Measurements from ENCODE around the gene KLHL29. TPM values are rescaled to one million over a fixed set of nuclear protein-coding genes. Genes with fewer than 3 reads are reported as not detected.

The KLHL29 gene
- total RNA-seq, 2 experiments from 2014 or later = 0.88 to 0.99 TPM

- CTCF ChIA-PET = no interaction called here
- POLR2A ChIA-PET = interaction anchor here (0.6 kb wide), 1 partner anchor 50 kb away, joined by 4 read pairs; no protein-coding TSS in a partner anchor
- Mint-ChIP-seq H3K4me1 (ENCODE audit: low read depth) (no peaks in the 10 kb centered on the region), H3K27ac (no peak overlapping the region), H3K27me3 (no peaks in the 10 kb centered on the region), H3K9me3 (no peaks in the 10 kb centered on the region), H3K36me3 (no peaks in the 10 kb centered on the region), H3K4me3 (no peak overlapping the region)
- no peak for DNase-seq
- intact Hi-C loops (cut with micrococcal nuclease) = no loop called here
These were observed 309.4 kb downstream of the KLHL29 start for GRCh38 chr2:23694058-23695045.

GRCh38 chr2:23695214-23695889 lies 310.4 kb downstream of the KLHL29 start:
- H3K9me3 Mint-ChIP-seq = no peaks in the 10 kb centered on the region
- POLR2A ChIA-PET = interaction anchor here (0.6 kb wide), 1 partner anchor 48 kb away, joined by 4 read pairs; no protein-coding TSS in a partner anchor
- H3K27me3 Mint-ChIP-seq = no peaks in the 10 kb centered on the region
- H3K36me3 Mint-ChIP-seq = no peaks in the 10 kb centered on the region
- no peak for DNase-seq
- H3K4me3 Mint-ChIP-seq = no peak overlapping the region
- H3K4me1 Mint-ChIP-seq (ENCODE audit: low read depth) = no peaks in the 10 kb centered on the region
- no peak overlapping the region for H3K27ac Mint-ChIP-seq
- CTCF ChIA-PET = no interaction called here
- intact Hi-C loops (cut with micrococcal nuclease) = no loop called here

- H3K27me3 Mint-ChIP-seq = no peaks in the 10 kb centered on the region
- H3K36me3 Mint-ChIP-seq = no peaks in the 10 kb centered on the region
- no peak for DNase-seq
- POLR2A ChIA-PET = no interaction called here
- no peaks in the 10 kb centered on the region for H3K4me1 Mint-ChIP-seq (ENCODE audit: low read depth)
- intact Hi-C loops (cut with micrococcal nuclease) = no loop called here
- no peaks in the 10 kb centered on the region for H3K9me3 Mint-ChIP-seq
- H3K27ac Mint-ChIP-seq = no peak overlapping the region
- no peak overlapping the region for H3K4me3 Mint-ChIP-seq
- CTCF ChIA-PET = no interaction called here
These were observed 311.1 kb downstream of the KLHL29 start for GRCh38 chr2:23695890-23696751.

GRCh38 chr2:23696752-23697045 lies 311.7 kb downstream of the KLHL29 start:
- ChIA-PET POLR2A (no interaction called here), CTCF (no interaction called here)
- no peak overlapping the region for H3K4me3 Mint-ChIP-seq
- H3K9me3 Mint-ChIP-seq = no peaks in the 10 kb centered on the region
- DNase-seq = no peak
- no peaks in the 10 kb centered on the region for H3K4me1 Mint-ChIP-seq (ENCODE audit: low read depth)
- H3K36me3 Mint-ChIP-seq = no peaks in the 10 kb centered on the region
- intact Hi-C loops (cut with micrococcal nuclease) = no loop called here
- H3K27ac Mint-ChIP-seq = no peak overlapping the region
- H3K27me3 Mint-ChIP-seq = no peaks in the 10 kb centered on the region

GRCh38 chr2:23697256-23698075 lies 312.5 kb downstream of the KLHL29 start:
- CTCF ChIA-PET = no interaction called here
- no peaks in the 10 kb centered on the region for H3K9me3 Mint-ChIP-seq
- H3K4me1 Mint-ChIP-seq (ENCODE audit: low read depth) = no peaks in the 10 kb centered on the region
- no peak overlapping the region for H3K27ac Mint-ChIP-seq
- POLR2A ChIA-PET = no interaction called here
- H3K4me3 Mint-ChIP-seq = no peak overlapping the region
- H3K27me3 Mint-ChIP-seq = no peaks in the 10 kb centered on the region
- no peak for DNase-seq
- H3K36me3 Mint-ChIP-seq = no peaks in the 10 kb centered on the region
- intact Hi-C loops (cut with micrococcal nuclease) = no loop called here

- Mint-ChIP-seq H3K9me3 (no peaks in the 10 kb centered on the region), H3K27me3 (no peaks in the 10 kb centered on the region), H3K4me3 (no peak overlapping the region), H3K36me3 (no peaks in the 10 kb centered on the region), H3K27ac (no peak overlapping the region), H3K4me1 (ENCODE audit: low read depth) (no peaks in the 10 kb centered on the region)
- POLR2A ChIA-PET = no interaction called here
- no peak for DNase-seq
- CTCF ChIA-PET = no interaction called here
- intact Hi-C loops (cut with micrococcal nuclease) = no loop called here
These were observed 313.2 kb downstream of the KLHL29 start for GRCh38 chr2:23698116-23698693.

- Mint-ChIP-seq H3K4me1 (ENCODE audit: low read depth) (no peaks in the 10 kb centered on the region), H3K27ac (no peak overlapping the region), H3K4me3 (no peak overlapping the region), H3K9me3 (no peaks in the 10 kb centered on the region), H3K36me3 (no peaks in the 10 kb centered on the region), H3K27me3 (no peaks in the 10 kb centered on the region)
- POLR2A ChIA-PET = no interaction called here
- DNase-seq = no peak
- intact Hi-C loops (cut with micrococcal nuclease) = no loop called here
- CTCF ChIA-PET = no interaction called here
These were observed 314.0 kb downstream of the KLHL29 start for GRCh38 chr2:23698721-23699579.

- Mint-ChIP-seq H3K4me1 (ENCODE audit: low read depth) (no peaks in the 10 kb centered on the region), H3K36me3 (no peaks in the 10 kb centered on the region), H3K27ac (no peak overlapping the region), H3K9me3 (no peaks in the 10 kb centered on the region), H3K27me3 (no peaks in the 10 kb centered on the region), H3K4me3 (no peak overlapping the region)
- no peak for DNase-seq
- POLR2A ChIA-PET = no interaction called here
- intact Hi-C loops (cut with micrococcal nuclease) = no loop called here
- CTCF ChIA-PET = no interaction called here
These were observed 314.6 kb downstream of the KLHL29 start for GRCh38 chr2:23699580-23699925.

- no peak overlapping the region for H3K27ac Mint-ChIP-seq
- no peaks in the 10 kb centered on the region for H3K9me3 Mint-ChIP-seq
- no peaks in the 10 kb centered on the region for H3K4me1 Mint-ChIP-seq (ENCODE audit: low read depth)
- no peaks in the 10 kb centered on the region for H3K27me3 Mint-ChIP-seq
- H3K4me3 Mint-ChIP-seq = no peak overlapping the region
- POLR2A ChIA-PET = no interaction called here
- no peak for DNase-seq
- intact Hi-C loops (cut with micrococcal nuclease) = no loop called here
- CTCF ChIA-PET = no interaction called here
- H3K36me3 Mint-ChIP-seq = no peaks in the 10 kb centered on the region
These were observed 315.6 kb downstream of the KLHL29 start for GRCh38 chr2:23700627-23701026.

GRCh38 chr2:23703037-23703582 lies 318.1 kb downstream of the KLHL29 start:
- H3K4me3 Mint-ChIP-seq = no peak overlapping the region
- ChIA-PET POLR2A (no interaction called here), CTCF (no interaction called here)
- no peaks in the 10 kb centered on the region for H3K27me3 Mint-ChIP-seq
- no peaks in the 10 kb centered on the region for H3K4me1 Mint-ChIP-seq (ENCODE audit: low read depth)
- H3K27ac Mint-ChIP-seq = no peak overlapping the region
- DNase-seq = no peak
- H3K9me3 Mint-ChIP-seq = no peaks in the 10 kb centered on the region
- H3K36me3 Mint-ChIP-seq = peaks cover 3% of the 10 kb centered on the region
- intact Hi-C loops (cut with micrococcal nuclease) = no loop called here

Measured in activated CD4-positive, alpha-beta memory T cell treated with anti-CD3 and anti-CD28 coated beads for 36 hours (primary cell).